H9 (cell line): ENCODE data around the gene MMP17. TPM values are rescaled to one million over a fixed set of nuclear protein-coding genes. Genes with fewer than 3 reads are reported as not detected.

Experiments used
- DNase-seq: peaks from one replicate; pipeline ENCODE4 v3.0.0-alpha.2; 2017
- H2AFZ ChIP-seq: one replicate; pipeline ENCODE4 v1.6.1; 2013; ENCODE audit warnings: mild to moderate bottlenecking, low read length, control low read depth, moderate library complexity
- H2AK5ac ChIP-seq: 2 replicates; pipeline ENCODE4 v1.6.1; 2013; ENCODE audit warnings: low read length, control low read depth, mixed read lengths; ENCODE audit not compliant: insufficient read length
- H2BK120ac ChIP-seq: one replicate; pipeline ENCODE4 v1.6.1; 2013; ENCODE audit warnings: low read depth, mild to moderate bottlenecking, low read length, control low read depth, inconsistent platforms; ENCODE audit not compliant: poor library complexity, severe bottlenecking
- H2BK12ac ChIP-seq: 2 replicates; pipeline ENCODE4 v1.6.1; 2013; ENCODE audit warnings: low read length, control low read depth, mixed read lengths, low read depth; ENCODE audit not compliant: insufficient read length
- H2BK15ac ChIP-seq: 2 replicates; pipeline ENCODE4 v1.6.1; 2013; ENCODE audit warnings: low read depth, low read length, control low read depth
- H2BK20ac ChIP-seq: one replicate; pipeline ENCODE4 v1.6.1; 2013; ENCODE audit warnings: low read depth, mild to moderate bottlenecking, low read length, control low read depth, inconsistent platforms; ENCODE audit not compliant: poor library complexity, severe bottlenecking
- H2BK5ac ChIP-seq: 2 replicates; pipeline ENCODE4 v1.6.1; 2013; ENCODE audit warnings: low read length, control low read depth, mixed read lengths; ENCODE audit not compliant: insufficient read length
- H3K14ac ChIP-seq: 2 replicates; pipeline ENCODE4 v1.6.1; 2013; ENCODE audit warnings: low read length, control low read depth; ENCODE audit not compliant: insufficient read depth
- H3K18ac ChIP-seq: 2 replicates; pipeline ENCODE4 v1.6.1; 2013; ENCODE audit warnings: low read depth, mild to moderate bottlenecking, mixed read lengths, low read length, control low read depth; ENCODE audit not compliant: insufficient read length
- H3K23ac ChIP-seq: 2 replicates; pipeline ENCODE4 v1.6.1; 2013; ENCODE audit warnings: low read length, control low read depth, mixed read lengths, low read depth; ENCODE audit not compliant: insufficient read length
- H3K23me2 ChIP-seq: 2 replicates; pipeline ENCODE4 v1.6.1; 2013; ENCODE audit warnings: low read depth, mild to moderate bottlenecking, mixed read lengths, low read length, control low read depth; ENCODE audit not compliant: insufficient read length, poor library complexity, severe bottlenecking
- H3K27ac ChIP-seq: 2 replicates; pipeline ENCODE4 v1.5.1; 2013; ENCODE audit warnings: low read length, control low read depth, mixed read lengths, low read depth; ENCODE audit not compliant: insufficient read length
- H3K27me3 ChIP-seq: 2 replicates; pipeline ENCODE4 v1.6.1; 2013; ENCODE audit warnings: low read length, control low read depth, inconsistent platforms; ENCODE audit not compliant: insufficient read depth
- H3K4ac ChIP-seq: 2 replicates; pipeline ENCODE4 v1.6.1; 2013; ENCODE audit warnings: low read depth, mild to moderate bottlenecking, control low read depth, inconsistent platforms, low read length, moderate library complexity
- H3K4me1 ChIP-seq: 2 replicates; pipeline ENCODE4 v1.6.1; 2013; ENCODE audit warnings: low read length, control low read depth, inconsistent platforms; ENCODE audit not compliant: insufficient read depth
- H3K4me2 ChIP-seq: 2 replicates; pipeline ENCODE4 v1.6.1; 2013; ENCODE audit warnings: low read length, control low read depth, mixed read lengths; ENCODE audit not compliant: insufficient read length, insufficient read depth
- H3K56ac ChIP-seq: 2 replicates; pipeline ENCODE4 v1.6.1; 2013; ENCODE audit warnings: low read depth, mild to moderate bottlenecking, mixed read lengths, low read length, control low read depth; ENCODE audit not compliant: insufficient read length
- H3K79me1 ChIP-seq: 2 replicates; pipeline ENCODE4 v1.6.1; 2013; ENCODE audit warnings: low read depth, mild to moderate bottlenecking, moderate library complexity, low read length, control low read depth, inconsistent platforms; ENCODE audit not compliant: insufficient read depth, poor library complexity, severe bottlenecking
- H3K79me2 ChIP-seq: 2 replicates; pipeline ENCODE4 v1.6.1; 2013; ENCODE audit warnings: low read length, control low read depth, inconsistent platforms; ENCODE audit not compliant: insufficient read depth
- H3K9ac ChIP-seq: 2 replicates; pipeline ENCODE4 v1.6.1; 2013; ENCODE audit warnings: low read length, control low read depth, mixed read lengths; ENCODE audit not compliant: insufficient read length; ENCODE audit errors: extremely low read depth
- H3K9me3 ChIP-seq: one replicate; pipeline ENCODE4 v1.6.1; 2013; ENCODE audit warnings: low read depth, low read length, inconsistent platforms; ENCODE audit not compliant: control insufficient read depth
- H3T11ph ChIP-seq: one replicate; pipeline ENCODE4 v1.6.1; 2013; ENCODE audit warnings: mild to moderate bottlenecking, low read length, control low read depth, inconsistent platforms
- H4K20me1 ChIP-seq: one replicate; pipeline ENCODE4 v1.6.1; 2013; ENCODE audit not compliant: control insufficient read depth, insufficient read length, insufficient read depth
- H4K5ac ChIP-seq: 2 replicates; pipeline ENCODE4 v1.6.1; 2013; ENCODE audit warnings: low read depth, mild to moderate bottlenecking, mixed read lengths, low read length, control low read depth; ENCODE audit not compliant: insufficient read length
- H4K8ac ChIP-seq: replicated peaks from 2 replicates; pipeline ENCODE4 v1.6.1; 2013; ENCODE audit warnings: low read length, control low read depth, mixed read lengths, low read depth; ENCODE audit not compliant: insufficient read length
- H4K91ac ChIP-seq: 2 replicates; pipeline ENCODE4 v1.6.1; 2013; ENCODE audit warnings: low read depth, mild to moderate bottlenecking, moderate library complexity, mixed read lengths, low read length, control low read depth; ENCODE audit not compliant: insufficient read length
- H3K27ac Mint-ChIP-seq, 3 experiments: 2 replicates in 2 of 3; 3 replicates in 1 of 3; pipeline ENCODE4 v1.8.0; 2020 to 2021; ENCODE audit warnings: mixed read lengths in 3 of 3, mild to moderate bottlenecking in 1 of 3, moderate library complexity in 1 of 3
- H3K27me3 Mint-ChIP-seq: 2 replicates; pipeline ENCODE4 v1.8.0; 2021; ENCODE audit warnings: low read depth, mild to moderate bottlenecking, moderate library complexity, mixed read lengths
- H3K36me3 Mint-ChIP-seq, 3 experiments: 2 replicates in 2 of 3; 3 replicates in 1 of 3; pipeline ENCODE4 v1.8.0; 2020 to 2021; ENCODE audit warnings: low read depth in 3 of 3, mixed read lengths in 3 of 3; ENCODE audit not compliant: insufficient read depth in 1 of 3
- H3K4me1 Mint-ChIP-seq, 2 experiments: 2 replicates each; pipeline ENCODE4 v1.8.0; 2020; ENCODE audit warnings: mixed read lengths in 2 of 2
- H3K4me3 Mint-ChIP-seq, 2 experiments: 2 replicates in 1 of 2; 3 replicates in 1 of 2; pipeline ENCODE4 v1.8.0; 2020 to 2021; ENCODE audit warnings: mild to moderate bottlenecking in 2 of 2, mixed read lengths in 2 of 2, moderate library complexity in 1 of 2
- H3K9me3 Mint-ChIP-seq, 2 experiments: 2 replicates in 1 of 2; 3 replicates in 1 of 2; pipeline ENCODE4 v1.8.0; 2020; ENCODE audit warnings: mild to moderate bottlenecking in 2 of 2, mixed read lengths in 2 of 2, moderate library complexity in 1 of 2
- WGBS: extraction: QIAGEN DNeasy Blood & Tissue Kit; methylation state at CpG from one replicate; pipeline ENCODE4 v1.1.7; 2013; ENCODE audit warnings: missing lambda C conversion rate, low lambda C conversion rate, mixed read lengths; ENCODE audit not compliant: insufficient read length; ENCODE audit errors: extremely low coverage; 5-methylcytosine and 5-hydroxymethylcytosine counted together
- total RNA-seq: library from RNA; stranded (reverse); gene quantifications from 2 replicates; pipeline ENCODE4 v1.2.1, GENCODE V29; 2021
- TF ChIP-seq, protein P1 (sequence below): fragments of 200-600 bp; sonication (generic); conservative IDR thresholded peaks from 3 replicates; pipeline ENCODE4 v1.8.0; 2021; ENCODE audit warnings: antibody characterized with exemption, mild to moderate bottlenecking

Gene MMP17
- total RNA-seq, 1 experiment from 2014 or later = 14.8 TPM

DNA sequence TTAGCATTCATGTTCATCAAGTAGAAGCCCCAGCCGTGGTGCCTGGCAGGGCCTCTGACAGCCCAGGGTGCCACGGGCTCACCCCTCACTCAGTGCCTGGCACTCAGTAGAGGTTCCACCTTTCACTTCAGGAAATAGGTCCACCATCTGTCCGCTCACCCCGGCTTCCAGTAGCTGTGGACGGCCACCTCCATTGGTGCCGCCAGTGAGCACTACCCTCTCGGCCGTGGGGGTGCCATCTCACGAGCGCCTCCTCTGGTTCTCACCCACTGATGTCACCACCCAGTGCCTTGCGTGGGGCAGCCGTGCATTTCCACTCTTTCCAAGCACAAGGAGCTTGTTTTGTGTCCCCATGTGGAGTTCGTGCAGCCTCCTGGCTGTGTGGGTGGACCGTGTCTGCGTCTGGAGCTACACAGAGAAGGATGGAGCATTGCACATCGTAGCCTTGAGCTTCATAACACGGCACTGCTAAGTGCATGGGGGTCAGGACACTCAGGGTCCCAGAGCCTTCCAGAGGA, 41.0 kb upstream of the MMP17 start:
- DNase-seq = no peak
- Histone ChIP-seq H3K4me2 (no peak overlapping the region), H4K5ac (no peak overlapping the region), H3K9ac (no peak overlapping the region), H3T11ph (no peak overlapping the region), H3K27ac (no peak overlapping the region), H3K14ac (no peak overlapping the region), H3K79me2 (no peaks in the 10 kb centered on the region), H3K23me2 (no peaks in the 10 kb centered on the region), H3K4ac (no peak overlapping the region), H2BK15ac (no peak overlapping the region), H3K18ac (no peak overlapping the region), H4K91ac (no peak overlapping the region), H3K27me3 (no peaks in the 10 kb centered on the region), H2BK12ac (no peak overlapping the region), H2BK5ac (no peak overlapping the region), H2BK120ac (no peak overlapping the region), H4K8ac (no peak overlapping the region), H3K23ac (no peak overlapping the region), H3K9me3 (no peaks in the 10 kb centered on the region), H4K20me1 (no peaks in the 10 kb centered on the region), H2AK5ac (no peak overlapping the region), H3K56ac (no peak overlapping the region), H3K79me1 (no peaks in the 10 kb centered on the region), H2BK20ac (no peak overlapping the region), H2AFZ (no peak overlapping the region), H3K4me1 (peaks cover 6% of the 10 kb centered on the region; the same call in 1 of the 2 replicates)
- TF ChIP-seq, protein P1, sequence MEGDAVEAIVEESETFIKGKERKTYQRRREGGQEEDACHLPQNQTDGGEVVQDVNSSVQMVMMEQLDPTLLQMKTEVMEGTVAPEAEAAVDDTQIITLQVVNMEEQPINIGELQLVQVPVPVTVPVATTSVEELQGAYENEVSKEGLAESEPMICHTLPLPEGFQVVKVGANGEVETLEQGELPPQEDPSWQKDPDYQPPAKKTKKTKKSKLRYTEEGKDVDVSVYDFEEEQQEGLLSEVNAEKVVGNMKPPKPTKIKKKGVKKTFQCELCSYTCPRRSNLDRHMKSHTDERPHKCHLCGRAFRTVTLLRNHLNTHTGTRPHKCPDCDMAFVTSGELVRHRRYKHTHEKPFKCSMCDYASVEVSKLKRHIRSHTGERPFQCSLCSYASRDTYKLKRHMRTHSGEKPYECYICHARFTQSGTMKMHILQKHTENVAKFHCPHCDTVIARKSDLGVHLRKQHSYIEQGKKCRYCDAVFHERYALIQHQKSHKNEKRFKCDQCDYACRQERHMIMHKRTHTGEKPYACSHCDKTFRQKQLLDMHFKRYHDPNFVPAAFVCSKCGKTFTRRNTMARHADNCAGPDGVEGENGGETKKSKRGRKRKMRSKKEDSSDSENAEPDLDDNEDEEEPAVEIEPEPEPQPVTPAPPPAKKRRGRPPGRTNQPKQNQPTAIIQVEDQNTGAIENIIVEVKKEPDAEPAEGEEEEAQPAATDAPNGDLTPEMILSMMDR = no peak
- Mint-ChIP-seq H3K27ac (peak overlapping the region in 1 of 3 experiments; percentile 64; a peak in 1 of 7 replicates), H3K27me3 (no peaks in the 10 kb centered on the region), H3K4me1 (peaks cover 27 to 28% of the 10 kb centered on the region in 2 experiments), H3K9me3 (0 out of 5 replicates have a peak, but pooled peaks cover 0 to 4% of the 10 kb centered on the region in 2 experiments), H3K4me3 (no peak overlapping the region; a peak in 1 of 5 replicates), H3K36me3 (peaks cover 38 to 62% (median 45%) of the 10 kb centered on the region in 3 experiments)
- no CpG with 5 or more reads among the region's 17 CpGs for WGBS
